Ishikawa (cell line): ENCODE measurements around the gene EDIL3.

ENCODE experiments used
- CEBPB ChIP-seq: IDR thresholded peaks from 2 replicates; pipeline ENCODE4 v1.6.1; 2012
- CREB1 ChIP-seq: IDR thresholded peaks from 2 replicates; pipeline ENCODE4 v1.6.1; 2012; ENCODE audit warnings: low read depth
- EGR1 ChIP-seq: IDR thresholded peaks from 2 replicates; pipeline ENCODE4 v1.6.1; 2012
- EP300 ChIP-seq: IDR thresholded peaks from 2 replicates; pipeline ENCODE4 v1.6.1; 2012; ENCODE audit warnings: borderline replicate concordance
- FOXM1 ChIP-seq: IDR thresholded peaks from 2 replicates; pipeline ENCODE4 v1.6.1; 2012; ENCODE audit warnings: low read depth, borderline replicate concordance
- MAX ChIP-seq: IDR thresholded peaks from 2 replicates; pipeline ENCODE4 v1.6.1; 2012
- NFIC ChIP-seq: IDR thresholded peaks from 2 replicates; pipeline ENCODE4 v1.6.1; 2012
- RAD21 ChIP-seq: IDR thresholded peaks from 2 replicates; pipeline ENCODE4 v1.6.1; 2012; ENCODE audit warnings: low read depth
- REST ChIP-seq: IDR thresholded peaks from 2 replicates; pipeline ENCODE4 v1.6.1; 2012; ENCODE audit warnings: low read depth, mild to moderate bottlenecking
- TAF1 ChIP-seq: IDR thresholded peaks from 2 replicates; pipeline ENCODE4 v1.6.1; 2012; ENCODE audit warnings: low read depth, mild to moderate bottlenecking
- TCF12 ChIP-seq: IDR thresholded peaks from 2 replicates; pipeline ENCODE4 v1.6.1; 2012; ENCODE audit warnings: low read depth
- TEAD4 ChIP-seq: IDR thresholded peaks from 2 replicates; pipeline ENCODE4 v1.6.1; 2012
- USF1 ChIP-seq: IDR thresholded peaks from 2 replicates; pipeline ENCODE4 v1.6.1; 2012
- YY1 ChIP-seq: IDR thresholded peaks from 2 replicates; pipeline ENCODE4 v1.6.1; 2012; ENCODE audit warnings: low read depth
- ZBTB7A ChIP-seq: IDR thresholded peaks from 2 replicates; pipeline ENCODE4 v1.6.1; 2012; ENCODE audit warnings: low read depth

EDIL3 gene

GRCh38 chr5:84379749-84380148 is 4.9 kb downstream of the EDIL3 start:
- TF ChIP-seq EP300: no peak
- TF ChIP-seq TCF12: no peak
- TF ChIP-seq USF1: no peak
- no peak for TF ChIP-seq CREB1
- TF ChIP-seq CEBPB: no peak
- no peak for TF ChIP-seq TEAD4
- no peak for TF ChIP-seq NFIC
- TF ChIP-seq EGR1: no peak
- no peak for TF ChIP-seq FOXM1
- no peak for TF ChIP-seq RAD21
- TF ChIP-seq ZBTB7A: no peak

GRCh38 chr5:84378961-84379360 is 5.7 kb downstream of the EDIL3 start:
- TF ChIP-seq TAF1: no peak
- no peak for TF ChIP-seq TCF12
- no peak for TF ChIP-seq REST
- TF ChIP-seq MAX: no peak
- TF ChIP-seq TEAD4: no peak
- TF ChIP-seq RAD21: no peak
- no peak for TF ChIP-seq NFIC
- TF ChIP-seq FOXM1: no peak
- TF ChIP-seq EP300: no peak
- no peak for TF ChIP-seq CEBPB
- TF ChIP-seq YY1: no peak
- TF ChIP-seq EGR1: no peak
- TF ChIP-seq ZBTB7A: no peak
- TF ChIP-seq CREB1: no peak

GRCh38 chr5:84378420-84378819 is 6.3 kb downstream of the EDIL3 start:
- TF ChIP-seq REST (no peak), TAF1 (no peak), RAD21 (no peak), TEAD4 (no peak), FOXM1 (no peak), EP300 (no peak), CEBPB (no peak), YY1 (no peak), ZBTB7A (no peak), CREB1 (no peak), MAX (no peak), TCF12 (no peak), EGR1 (no peak), USF1 (no peak), NFIC (no peak)

GRCh38 chr5:84376346-84376745 is 8.3 kb downstream of the EDIL3 start:
- TF ChIP-seq TCF12 (no peak), FOXM1 (no peak), REST (no peak)

- TF ChIP-seq RAD21 (no peak), YY1 (no peak)
These were observed 10.1 kb downstream of the EDIL3 start for GRCh38 chr5:84374568-84374967.
